ENCODE data around the gene FES. TPM values are rescaled to one million over a fixed set of nuclear protein-coding genes. Genes with fewer than 3 reads are reported as not detected.
A peak's percentile ranks its signal among the peaks of the same experiment; 100 is the strongest.

Gene FES
- polyA plus RNA-seq, 2 of the 4 experiments (the other 2 are of a cell fraction) = 0.39 to 0.50 TPM

DNA sequence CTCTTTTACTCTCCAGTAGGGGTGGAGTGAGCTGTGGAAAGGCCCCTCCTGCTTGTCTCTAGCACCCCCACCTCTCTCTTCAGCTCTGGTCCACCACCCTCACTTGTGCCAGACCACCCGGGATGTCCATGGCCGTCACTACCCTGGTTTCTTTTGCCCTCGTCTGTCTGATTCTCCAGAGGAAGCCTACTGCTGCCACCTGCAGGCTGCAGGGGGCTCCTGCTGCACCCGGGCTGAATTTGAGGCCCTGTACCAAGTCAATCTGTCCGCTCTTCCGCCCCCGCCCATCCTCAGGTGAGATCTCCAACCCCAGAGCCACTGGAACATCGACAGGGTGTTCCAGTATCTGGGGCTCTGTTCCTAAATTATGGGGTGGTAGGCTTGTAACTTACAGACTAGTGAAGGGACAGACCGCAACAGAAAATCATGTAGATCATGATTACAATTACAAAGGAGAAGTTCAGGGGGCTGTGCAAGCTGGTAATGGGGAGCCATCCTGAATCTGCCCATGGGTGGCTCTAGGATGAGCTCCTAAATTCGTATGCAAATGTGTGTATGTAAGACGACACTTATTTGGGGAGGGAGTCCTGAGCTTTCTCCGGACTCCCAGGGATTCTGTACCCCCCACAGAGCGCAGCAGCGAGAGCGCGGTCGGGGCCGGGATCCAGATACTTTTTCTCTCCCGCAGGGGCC lies 50.1 kb downstream of the FES start:
- DNase-seq (ENCODE audit: low read depth in 1 of 2, low spot score in 1 of 2) (peak; percentile 91 to 98), ATAC-seq (peak; percentile 44 to 69), FAIRE-seq (no peak)
- peak overlapping the region; percentile 73 for H3K4me3 ChIP-seq
- WGBS (ENCODE audit: missing lambda C conversion rate) = 4% methylated on average over 18 of the region's 19 CpGs
- H3K4me1 ChIP-seq = peaks cover 30% of the 10 kb centered on the region
- H3K27ac ChIP-seq = peak overlapping the region; percentile 82 to 91
- H3K4me2 ChIP-seq = peak overlapping the region; percentile 94
- H3K9me3 ChIP-seq = no peaks in the 10 kb centered on the region
- no peak for TF ChIP-seq CEBPB (IDR thresholded peaks at IDR 0.05)
- TF ChIP-seq, protein P1, sequence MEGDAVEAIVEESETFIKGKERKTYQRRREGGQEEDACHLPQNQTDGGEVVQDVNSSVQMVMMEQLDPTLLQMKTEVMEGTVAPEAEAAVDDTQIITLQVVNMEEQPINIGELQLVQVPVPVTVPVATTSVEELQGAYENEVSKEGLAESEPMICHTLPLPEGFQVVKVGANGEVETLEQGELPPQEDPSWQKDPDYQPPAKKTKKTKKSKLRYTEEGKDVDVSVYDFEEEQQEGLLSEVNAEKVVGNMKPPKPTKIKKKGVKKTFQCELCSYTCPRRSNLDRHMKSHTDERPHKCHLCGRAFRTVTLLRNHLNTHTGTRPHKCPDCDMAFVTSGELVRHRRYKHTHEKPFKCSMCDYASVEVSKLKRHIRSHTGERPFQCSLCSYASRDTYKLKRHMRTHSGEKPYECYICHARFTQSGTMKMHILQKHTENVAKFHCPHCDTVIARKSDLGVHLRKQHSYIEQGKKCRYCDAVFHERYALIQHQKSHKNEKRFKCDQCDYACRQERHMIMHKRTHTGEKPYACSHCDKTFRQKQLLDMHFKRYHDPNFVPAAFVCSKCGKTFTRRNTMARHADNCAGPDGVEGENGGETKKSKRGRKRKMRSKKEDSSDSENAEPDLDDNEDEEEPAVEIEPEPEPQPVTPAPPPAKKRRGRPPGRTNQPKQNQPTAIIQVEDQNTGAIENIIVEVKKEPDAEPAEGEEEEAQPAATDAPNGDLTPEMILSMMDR (IDR thresholded peaks at IDR 0.05) = peak; percentile 91
- no peak for TF ChIP-seq CBX2 (IDR thresholded peaks at IDR 0.05; ENCODE audit: borderline replicate concordance, low read depth)
- TF ChIP-seq HOXB5 (CRISPR knock-in tag; IDR thresholded peaks at IDR 0.05) = 0 out of 2 replicates have a peak, but pooled peaks have one; percentile 25
- no peak for TF ChIP-seq HOXA7 (CRISPR knock-in tag; IDR thresholded peaks at IDR 0.05)
- TF ChIP-seq FOSL2 (IDR thresholded peaks at IDR 0.05) = 0 out of 2 replicates have a peak, but pooled peaks have one; percentile 12
- TF ChIP-seq FOSL2 (CRISPR knock-in tag; IDR thresholded peaks at IDR 0.05) = no peak
- peak; percentile 64 for TF ChIP-seq SMC3 (IDR thresholded peaks at IDR 0.05)
- no peak for TF ChIP-seq HEYL (CRISPR knock-in tag; IDR thresholded peaks at IDR 0.05)
- no peak for TF ChIP-seq USF2 (IDR thresholded peaks at IDR 0.05)
- TF ChIP-seq, protein P2, sequence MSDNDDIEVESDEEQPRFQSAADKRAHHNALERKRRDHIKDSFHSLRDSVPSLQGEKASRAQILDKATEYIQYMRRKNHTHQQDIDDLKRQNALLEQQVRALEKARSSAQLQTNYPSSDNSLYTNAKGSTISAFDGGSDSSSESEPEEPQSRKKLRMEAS (IDR thresholded peaks at IDR 0.05) = peak; percentile 12; the same call in 1 of the 2 replicates
- no peak for TF ChIP-seq KDM5A (IDR thresholded peaks at IDR 0.05)
- TF ChIP-seq MAFK (IDR thresholded peaks at IDR 0.05; ENCODE audit: partially characterized antibody) = no peak
- 0 out of 2 replicates have a peak, but pooled peaks have one; percentile 4 for TF ChIP-seq TP53 (CRISPR knock-in tag; IDR thresholded peaks at IDR 0.05)
- TF ChIP-seq PBX3 (IDR thresholded peaks at IDR 0.05) = no peak
- no peak for TF ChIP-seq KDM1A (IDR thresholded peaks at IDR 0.05; ENCODE audit: low read depth)
- TF ChIP-seq RCOR1 (IDR thresholded peaks at IDR 0.05; ENCODE audit: low read depth, low read length) = 0 out of 2 replicates have a peak, but pooled peaks have one; percentile 58
- no peak for TF ChIP-seq JUN (IDR thresholded peaks at IDR 0.05)
- peak; percentile 77 to 81 for TF ChIP-seq RAD21 (conservative IDR thresholded peaks at IDR 0.05 in 1 of 2, IDR thresholded peaks at IDR 0.05 in 1 of 2)
- TF ChIP-seq HOXB13 (CRISPR knock-in tag; IDR thresholded peaks at IDR 0.05; ENCODE audit: low read depth) = no peak; the same call in 1 of the 2 replicates
- TF ChIP-seq, protein P3, sequence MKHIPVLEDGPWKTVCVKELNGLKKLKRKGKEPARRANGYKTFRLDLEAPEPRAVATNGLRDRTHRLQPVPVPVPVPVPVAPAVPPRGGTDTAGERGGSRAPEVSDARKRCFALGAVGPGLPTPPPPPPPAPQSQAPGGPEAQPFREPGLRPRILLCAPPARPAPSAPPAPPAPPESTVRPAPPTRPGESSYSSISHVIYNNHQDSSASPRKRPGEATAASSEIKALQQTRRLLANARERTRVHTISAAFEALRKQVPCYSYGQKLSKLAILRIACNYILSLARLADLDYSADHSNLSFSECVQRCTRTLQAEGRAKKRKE (CRISPR knock-in tag; IDR thresholded peaks at IDR 0.05; ENCODE audit: low read depth) = no peak
- POLR2A ChIA-PET = interaction anchor here (0.8 to 2.3 kb wide), 3 partner anchors 10 to 20 kb away, joined by 4 to 11 read pairs (median 5); partner anchors contain the start of gene RCCD1
- CTCF ChIA-PET = interaction anchor here (0.6 to 16.4 kb wide), 39 partner anchors 11 to 791 kb away, joined by 3 to 536 read pairs (median 5); partner anchors contain the start of genes FES, FURIN, MAN2A2 and RCCD1
